HepG2 (cell line): ENCODE results near the gene C16orf89. TPM values are rescaled to one million over a fixed set of nuclear protein-coding genes. Genes with fewer than 3 reads are reported as not detected.

Source experiments
- BATF2 ChIP-seq: sonication (generic); formaldehyde crosslinking; IDR thresholded peaks from 2 replicates; pipeline ENCODE4 v1.8.0; 2022; ENCODE audit warnings: mild to moderate bottlenecking, missing genetic modification reagents, moderate library complexity
- CCDC6 ChIP-seq: sonication (generic); formaldehyde crosslinking; IDR thresholded peaks from 2 replicates; pipeline ENCODE4 v1.8.1; 2022; ENCODE audit warnings: mild to moderate bottlenecking, missing genetic modification reagents, moderate library complexity
- CEBPZ ChIP-seq: IDR thresholded peaks from 2 replicates; pipeline ENCODE4 v1.6.1; 2012; ENCODE audit warnings: low read length, improper control_type of control experiment
- CERS6 ChIP-seq: sonication (generic); formaldehyde crosslinking; IDR thresholded peaks from 2 replicates; pipeline ENCODE4 v1.5.0; 2020; ENCODE audit warnings: missing genetic modification reagents
- DPF2 ChIP-seq: sonication (generic); formaldehyde crosslinking; IDR thresholded peaks from 2 replicates; pipeline ENCODE4 v1.4.0; 2020; ENCODE audit warnings: mild to moderate bottlenecking, low read depth, missing genetic modification reagents, borderline replicate concordance
- FUBP1 ChIP-seq: sonication (generic); formaldehyde crosslinking; IDR thresholded peaks from 2 replicates; pipeline ENCODE4 v1.5.1; 2020; ENCODE audit warnings: missing genetic modification reagents, mild to moderate bottlenecking, borderline replicate concordance
- HNF4A ChIP-seq: sonication (generic); formaldehyde crosslinking; IDR thresholded peaks from 2 replicates; pipeline ENCODE4 v1.4.0; 2020; ENCODE audit warnings: missing genetic modification reagents
- HOXA9 ChIP-seq: sonication (generic); formaldehyde crosslinking; IDR thresholded peaks from 2 replicates; pipeline ENCODE4 v1.8.1; 2022; ENCODE audit warnings: missing genetic modification reagents, mild to moderate bottlenecking, moderate library complexity, borderline replicate concordance
- ISX ChIP-seq: sonication (generic); formaldehyde crosslinking; conservative IDR thresholded peaks from 2 replicates; pipeline ENCODE4 v1.5.0; 2020; ENCODE audit warnings: missing genetic modification reagents
- JUND ChIP-seq: sonication (generic); formaldehyde crosslinking; IDR thresholded peaks from 2 replicates; pipeline ENCODE4 v1.8.0; 2022; ENCODE audit warnings: mild to moderate bottlenecking, missing genetic modification reagents
- KDM4B ChIP-seq: sonication (generic); formaldehyde crosslinking; IDR thresholded peaks from 2 replicates; pipeline ENCODE4 v1.4.0; 2020; ENCODE audit warnings: missing genetic modification reagents
- KLF6 ChIP-seq: IDR thresholded peaks from 2 replicates; pipeline ENCODE4 v1.8.0; 2016; ENCODE audit warnings: missing biosample characterization, missing genetic modification reagents
- NCOA2 ChIP-seq: sonication (generic); formaldehyde crosslinking; IDR thresholded peaks from 2 replicates; pipeline ENCODE4 v1.8.0; 2022; ENCODE audit warnings: inconsistent platforms
- NFIC ChIP-seq: IDR thresholded peaks from 2 replicates; pipeline ENCODE4 v1.6.1; 2012; ENCODE audit warnings: mild to moderate bottlenecking, low read length, inconsistent platforms
- POLR2G ChIP-seq: fragments of 200-400 bp; formaldehyde crosslinking; IDR thresholded peaks from 2 replicates; pipeline ENCODE4 v1.6.1; 2018; ENCODE audit warnings: mild to moderate bottlenecking, low read depth, low read length, moderate library complexity
- PTBP1 ChIP-seq: fragments of 200-400 bp; formaldehyde crosslinking; IDR thresholded peaks from 2 replicates; pipeline ENCODE4 v1.6.1; 2018; ENCODE audit warnings: low read length, low read depth; ENCODE audit not compliant: poor library complexity, severe bottlenecking
- RFX1 ChIP-seq: fragments of 450-650 bp; IDR thresholded peaks from 2 replicates; pipeline ENCODE4 v1.6.1; 2017
- U2AF2 ChIP-seq: fragments of 200-400 bp; formaldehyde crosslinking; IDR thresholded peaks from 2 replicates; pipeline ENCODE4 v1.6.1; 2017; ENCODE audit warnings: low read depth, mild to moderate bottlenecking, low read length
- ZFP36L1 ChIP-seq: sonication (generic); formaldehyde crosslinking; IDR thresholded peaks from 2 replicates; pipeline ENCODE4 v1.8.0; 2022; ENCODE audit warnings: mild to moderate bottlenecking, missing genetic modification reagents, moderate library complexity
- ZNF207 ChIP-seq: fragments of 450-650 bp; IDR thresholded peaks from 2 replicates; pipeline ENCODE4 v1.6.1; 2016; ENCODE audit warnings: antibody characterized with exemption, borderline replicate concordance
- ZNF264 ChIP-seq: sonication (generic); formaldehyde crosslinking; IDR thresholded peaks from 2 replicates; pipeline ENCODE4 v1.4.0; 2020; ENCODE audit warnings: missing genetic modification reagents
- ZNF274 ChIP-seq: sonication (generic); formaldehyde crosslinking; IDR thresholded peaks from 2 replicates; pipeline ENCODE4 v1.5.1; 2020; ENCODE audit warnings: mild to moderate bottlenecking, missing genetic modification reagents
- ZNF331 ChIP-seq: sonication (generic); formaldehyde crosslinking; IDR thresholded peaks from 2 replicates; pipeline ENCODE4 v1.4.0; 2020; ENCODE audit warnings: missing genetic modification reagents
- ZNF749 ChIP-seq: sonication (generic); formaldehyde crosslinking; IDR thresholded peaks from 2 replicates; pipeline ENCODE4 v1.8.0; 2022; ENCODE audit warnings: mild to moderate bottlenecking, missing genetic modification reagents, moderate library complexity, borderline replicate concordance
- polyA plus RNA-seq, 8 experiments: library from polyadenylated mRNA; depleted of rRNA in 3 of 8; stranded (reverse) in 7 of 8; unstranded in 1 of 8; fragments of >200 nt; fragmentation: Illumina TruSeq in 4 of 8; extraction: Trizol in 4 of 8; gene quantifications; 2 replicates each; pipeline versions ENCODE4 v1.2.1 to v1.2.3, GENCODE V29; 2011 to 2016; ENCODE audit warnings: low read depth in 4 of 8, missing spikeins in 1 of 8, mixed read lengths in 1 of 8; ENCODE audit not compliant: insufficient read depth in 1 of 8
- total RNA-seq, 5 experiments: library from RNA; depleted of rRNA; stranded (reverse); fragments of >200 nt; fragmentation: Illumina TruSeq; extraction: Trizol; gene quantifications; 2 replicates each; pipeline ENCODE4 v1.2.3, GENCODE V29; 2016; ENCODE audit warnings: low read depth in 1 of 5

Gene C16orf89
- total and polyA plus RNA-seq, 2 of the 13 experiments (the other 11 are each of a cell fraction or from before 2014, with no cell fraction given) = 1.9 to 3.4 TPM

- no peak for TF ChIP-seq PTBP1
- no peak for TF ChIP-seq POLR2G
- TF ChIP-seq BATF2 (CRISPR knock-in tag) = no peak
- no peak for TF ChIP-seq NCOA2 (CRISPR knock-in tag)
- peak; percentile 23; the same call in 1 of the 2 replicates for TF ChIP-seq HNF4A (CRISPR knock-in tag)
- TF ChIP-seq FUBP1 (CRISPR knock-in tag) = no peak
- no peak for TF ChIP-seq DPF2
- no peak for TF ChIP-seq RFX1
- TF ChIP-seq CCDC6 (CRISPR knock-in tag) = no peak
- TF ChIP-seq ZNF331 (CRISPR knock-in tag) = no peak
- no peak for TF ChIP-seq JUND (CRISPR knock-in tag)
- no peak for TF ChIP-seq HOXA9 (CRISPR knock-in tag)
- no peak for TF ChIP-seq ISX (CRISPR knock-in tag)
- no peak for TF ChIP-seq ZNF207
- TF ChIP-seq ZNF274 (CRISPR knock-in tag) = no peak
- no peak for TF ChIP-seq ZNF749 (CRISPR knock-in tag)
- no peak for TF ChIP-seq CERS6 (CRISPR knock-in tag)
- no peak for TF ChIP-seq NFIC
- no peak for TF ChIP-seq ZFP36L1 (CRISPR knock-in tag)
- TF ChIP-seq ZNF264 = no peak
- no peak for TF ChIP-seq KDM4B (CRISPR knock-in tag)
- no peak for TF ChIP-seq U2AF2
- no peak for TF ChIP-seq CEBPZ
- no peak for TF ChIP-seq KLF6 (CRISPR knock-in tag)
Measured at GRCh38 chr16:5042574-5043171, 23.1 kb downstream of the C16orf89 start (continued).
